KOPT-K1 (cell line): Measurements from ENCODE around the gene ARL6IP4.

Experiments
- H3K27ac ChIP-seq: fragments of 200-600 bp; sonication (generic); 2 replicates; pipeline ENCODE4 v1.5.1; 2016; ENCODE audit warnings: antibody characterized with exemption, mild to moderate bottlenecking, low read depth, low read length; ENCODE audit not compliant: poor library complexity, severe bottlenecking
- H3K36me3 ChIP-seq: fragments of 200-600 bp; sonication (generic); 2 replicates; pipeline ENCODE4 v1.5.1; 2017; ENCODE audit warnings: antibody characterized with exemption, mild to moderate bottlenecking, low read length, moderate library complexity; ENCODE audit not compliant: insufficient read depth
- H3K9me3 ChIP-seq: fragments of 200-600 bp; sonication (generic); 2 replicates; pipeline ENCODE4 v1.5.1; 2017; ENCODE audit warnings: antibody characterized with exemption, low read length, mild to moderate bottlenecking; ENCODE audit not compliant: insufficient read depth, poor library complexity, severe bottlenecking

Gene ARL6IP4

DNA sequence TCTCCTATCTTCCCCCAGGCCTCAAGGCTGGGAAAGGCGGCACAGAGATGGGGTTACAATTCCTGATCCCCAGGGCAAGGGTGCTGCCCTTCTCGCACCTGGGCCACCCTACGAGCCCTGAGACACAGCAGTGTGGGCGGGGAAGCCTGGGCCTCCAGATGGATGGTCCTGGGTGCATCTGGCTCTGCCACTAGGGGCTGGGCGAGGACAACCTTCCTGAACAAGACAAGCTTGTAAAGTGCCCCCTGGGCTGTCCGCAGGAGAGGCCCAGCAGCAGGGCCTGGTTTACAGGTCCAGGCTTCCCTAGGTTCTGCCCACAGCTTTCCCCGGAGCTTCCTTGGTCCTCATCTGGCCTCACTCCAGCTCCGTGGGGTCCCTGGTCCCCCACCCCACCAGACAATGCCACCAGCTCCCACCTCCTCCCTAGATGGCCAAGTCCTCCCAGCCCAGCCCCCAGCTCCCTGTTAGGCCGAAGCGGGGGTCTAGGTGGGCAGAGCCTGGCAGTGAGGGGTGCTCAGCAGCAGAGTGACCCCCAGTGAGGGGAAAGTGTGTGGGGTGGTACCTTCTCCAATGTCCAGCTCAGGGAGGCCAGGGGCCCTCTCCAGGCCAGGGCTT, 8.9 kb downstream of the ARL6IP4 start:
- no peak overlapping the region for H3K27ac ChIP-seq
- H3K9me3 ChIP-seq = no peaks in the 10 kb centered on the region
- peaks cover 97% of the 10 kb centered on the region for H3K36me3 ChIP-seq

DNA sequence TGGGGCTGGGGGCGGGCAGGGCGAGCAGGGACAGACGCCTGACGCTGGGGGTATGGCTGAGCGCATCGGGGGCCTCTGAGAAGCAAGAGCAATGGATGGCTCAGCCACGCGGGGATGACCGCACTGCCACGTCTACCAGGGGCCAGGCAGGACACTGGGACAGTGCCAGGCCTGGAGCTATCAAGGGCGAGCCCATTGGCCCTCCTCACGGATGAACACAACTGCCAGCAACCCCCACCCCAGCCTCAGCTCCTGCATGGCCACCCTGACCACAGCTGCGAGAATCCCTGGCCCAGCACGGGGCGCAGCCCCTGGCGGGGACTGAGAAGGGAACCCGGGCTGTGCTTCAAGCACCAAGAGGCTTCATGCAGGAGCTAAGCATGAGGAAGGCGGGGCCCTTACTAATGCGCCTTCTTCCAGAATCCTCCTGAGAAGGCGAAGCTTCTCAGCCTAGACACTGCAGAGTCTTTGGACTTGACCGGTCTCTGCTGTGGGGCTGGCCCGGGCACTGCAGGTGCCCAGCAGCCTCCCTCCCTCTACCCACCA, 9.5 kb downstream of the ARL6IP4 start:
- Histone ChIP-seq H3K27ac (no peak overlapping the region), H3K9me3 (no peaks in the 10 kb centered on the region), H3K36me3 (peaks cover 97% of the 10 kb centered on the region)

DNA sequence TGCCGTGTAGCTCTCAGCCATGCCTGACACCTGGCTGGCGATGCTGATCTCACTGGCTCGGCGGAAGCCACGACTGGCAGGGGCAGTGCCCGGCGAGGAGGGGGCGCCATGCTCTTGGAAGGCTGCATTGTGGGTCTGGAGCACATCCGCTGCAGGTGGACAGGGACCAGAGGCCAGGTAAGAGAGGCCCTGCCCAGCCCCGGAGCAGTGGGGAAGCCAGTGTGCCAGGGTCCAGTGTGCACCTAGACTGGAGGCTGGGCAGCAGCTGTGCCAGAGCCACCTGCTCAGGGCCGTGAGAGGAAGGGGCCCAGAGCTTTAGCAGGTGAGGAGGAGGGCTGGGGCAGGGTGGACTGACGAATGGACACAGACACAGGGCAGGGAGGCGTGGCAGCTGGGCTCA, 10.1 kb downstream of the ARL6IP4 start:
- peaks cover 97% of the 10 kb centered on the region for H3K36me3 ChIP-seq
- no peak overlapping the region for H3K27ac ChIP-seq
- H3K9me3 ChIP-seq = no peaks in the 10 kb centered on the region

DNA sequence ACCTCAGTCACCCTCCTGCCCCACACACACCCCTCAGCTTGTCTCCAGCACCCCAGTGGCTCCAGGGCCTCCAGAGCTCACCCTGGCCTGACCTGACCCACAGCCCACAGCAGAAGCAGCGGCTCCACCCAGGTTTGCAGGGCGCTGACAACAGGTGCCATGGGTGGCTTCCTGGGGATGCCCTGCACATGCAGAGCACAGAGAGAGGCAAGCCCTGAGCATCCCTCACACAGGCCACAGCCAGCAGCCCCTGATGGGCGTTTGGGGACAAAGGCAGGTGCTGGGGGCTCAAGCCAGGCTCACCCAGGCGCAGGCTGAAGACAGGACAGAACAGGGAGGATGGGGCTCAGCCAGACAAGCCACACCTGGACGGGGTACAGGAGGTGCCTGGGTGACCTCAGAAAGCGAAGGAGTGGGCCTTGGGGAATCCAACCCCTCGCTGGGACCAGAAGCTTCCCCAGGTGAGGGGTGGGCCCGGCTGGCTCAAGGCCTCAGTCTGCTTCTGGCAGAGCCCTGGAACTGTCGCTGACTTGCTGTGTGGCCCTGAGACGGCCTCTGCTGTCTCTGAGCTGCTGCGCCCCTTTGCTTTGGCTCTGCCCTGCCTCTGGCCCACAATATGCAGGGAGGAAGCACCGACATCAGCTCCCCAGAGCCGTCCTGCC, 10.6 kb downstream of the ARL6IP4 start:
- Histone ChIP-seq H3K27ac (no peak overlapping the region), H3K36me3 (peaks cover 97% of the 10 kb centered on the region), H3K9me3 (no peaks in the 10 kb centered on the region)

DNA sequence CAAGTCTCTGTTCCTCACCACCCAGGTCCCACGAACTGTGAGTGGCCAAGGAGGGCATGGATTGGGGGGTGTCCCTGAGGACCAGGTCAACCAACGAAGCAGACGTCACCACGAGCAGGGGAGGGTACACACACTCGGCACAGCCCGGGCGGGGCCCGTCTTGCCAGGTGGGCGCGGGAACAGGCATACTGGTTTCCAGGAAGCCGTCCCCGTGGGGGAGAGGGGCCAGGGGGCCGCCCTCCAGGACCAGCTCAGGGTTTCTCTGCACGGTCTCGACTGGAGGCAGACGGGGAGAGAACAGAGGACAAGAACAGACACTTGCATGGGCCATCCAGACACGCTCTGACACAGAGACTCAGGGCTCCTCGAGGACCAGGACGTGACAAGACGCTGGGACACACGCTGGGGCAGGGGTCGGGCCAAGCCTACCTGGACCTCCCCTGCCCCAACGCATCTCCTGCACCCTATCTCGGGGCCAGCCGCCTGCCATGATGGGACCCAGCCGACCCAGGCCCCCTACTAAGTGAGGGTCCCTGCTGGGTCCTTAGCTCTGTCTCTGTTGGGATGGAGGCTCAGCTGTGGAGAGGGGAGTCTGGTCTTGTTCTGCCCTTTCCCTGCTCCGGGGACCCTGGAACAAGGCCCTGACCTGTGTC, 11.3 kb downstream of the ARL6IP4 start:
- H3K27ac ChIP-seq = no peak overlapping the region
- no peaks in the 10 kb centered on the region for H3K9me3 ChIP-seq
- H3K36me3 ChIP-seq = peaks cover 97% of the 10 kb centered on the region

DNA sequence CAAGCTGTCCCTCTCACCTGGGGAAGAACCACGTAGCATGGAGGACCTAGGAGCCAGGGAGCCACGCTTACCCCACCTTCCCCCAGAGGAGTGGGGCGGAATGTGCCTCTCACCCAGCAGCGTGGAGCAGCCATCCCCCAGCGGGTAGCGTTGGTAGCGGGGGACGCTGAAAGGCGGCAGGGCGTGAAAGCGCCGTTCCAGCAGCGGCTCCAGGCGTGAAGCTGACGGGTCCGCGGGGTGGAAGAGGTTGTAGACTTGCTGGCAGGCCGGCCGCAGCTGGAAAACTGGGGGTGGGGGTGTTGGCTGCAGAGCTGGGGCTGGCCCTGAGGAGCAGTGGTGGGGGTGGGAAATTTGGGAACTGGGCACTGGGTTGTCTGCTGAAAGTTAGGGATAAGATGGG, 11.9 kb downstream of the ARL6IP4 start:
- H3K36me3 ChIP-seq = peaks cover 97% of the 10 kb centered on the region
- no peak overlapping the region for H3K27ac ChIP-seq
- no peaks in the 10 kb centered on the region for H3K9me3 ChIP-seq

DNA sequence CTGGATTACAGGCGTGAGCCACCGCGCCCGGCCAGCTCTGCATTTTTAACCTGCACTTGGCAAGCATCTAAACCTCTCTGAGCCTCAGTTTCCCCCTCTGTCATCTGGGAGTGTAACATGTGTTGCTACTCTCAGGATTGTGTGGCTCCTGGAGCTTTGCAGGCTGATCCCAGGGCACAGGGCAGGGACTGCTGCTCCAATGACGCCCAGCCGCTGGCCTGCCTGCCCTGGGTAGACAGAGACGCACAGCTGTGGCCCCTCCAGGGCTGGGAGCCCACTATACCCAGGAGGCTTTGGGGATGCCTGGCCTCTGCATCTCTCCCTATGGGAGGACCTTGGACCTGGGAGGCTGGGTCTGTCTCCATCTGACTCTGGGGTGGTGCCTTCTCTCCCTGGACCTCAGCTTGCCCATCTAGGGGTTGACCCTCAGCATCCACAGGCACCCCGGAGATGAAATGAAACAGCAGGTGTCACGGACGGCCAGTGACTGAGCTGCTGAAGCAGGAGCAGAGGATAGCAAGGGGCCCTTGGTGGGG, 13.7 kb downstream of the ARL6IP4 start:
- Histone ChIP-seq H3K9me3 (no peaks in the 10 kb centered on the region), H3K36me3 (peaks cover 97% of the 10 kb centered on the region), H3K27ac (no peak overlapping the region)

DNA sequence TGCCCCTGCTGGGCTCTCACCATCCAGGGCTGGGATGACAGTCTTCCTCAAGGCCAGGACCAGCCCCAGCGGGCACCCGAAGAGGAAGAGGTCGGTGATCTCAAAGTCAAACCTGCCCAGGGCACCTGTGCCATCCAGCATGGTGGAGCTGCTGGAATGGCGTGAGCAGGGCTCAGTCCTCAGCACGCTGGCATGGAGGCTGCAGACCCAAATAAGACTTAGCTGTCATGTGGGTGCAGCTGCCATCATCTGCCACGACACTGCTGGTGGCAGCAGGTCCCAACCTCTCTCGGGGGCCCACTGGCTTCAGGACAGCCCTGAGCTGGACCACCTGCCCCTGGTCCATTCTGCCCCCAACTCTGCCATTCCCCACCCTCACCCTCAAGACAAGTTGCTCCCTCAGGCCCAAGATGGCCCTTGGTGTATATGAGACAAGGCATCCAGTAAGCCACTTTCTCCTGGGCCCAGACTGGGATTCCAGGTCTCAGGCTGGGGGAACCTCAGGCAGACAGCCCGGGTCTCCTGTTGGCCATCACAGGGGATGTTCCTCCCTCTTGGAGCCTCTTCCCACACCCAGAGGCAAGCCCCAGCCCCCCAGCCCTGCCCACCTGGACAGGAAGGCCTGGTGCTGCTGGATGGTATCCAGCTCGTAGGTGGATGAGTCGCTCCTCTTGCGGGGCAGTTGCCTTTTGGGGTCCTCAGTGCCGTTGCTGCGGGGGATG, 14.5 kb downstream of the ARL6IP4 start:
- Histone ChIP-seq H3K9me3 (no peaks in the 10 kb centered on the region), H3K36me3 (peaks cover 99% of the 10 kb centered on the region), H3K27ac (no peak overlapping the region)

DNA sequence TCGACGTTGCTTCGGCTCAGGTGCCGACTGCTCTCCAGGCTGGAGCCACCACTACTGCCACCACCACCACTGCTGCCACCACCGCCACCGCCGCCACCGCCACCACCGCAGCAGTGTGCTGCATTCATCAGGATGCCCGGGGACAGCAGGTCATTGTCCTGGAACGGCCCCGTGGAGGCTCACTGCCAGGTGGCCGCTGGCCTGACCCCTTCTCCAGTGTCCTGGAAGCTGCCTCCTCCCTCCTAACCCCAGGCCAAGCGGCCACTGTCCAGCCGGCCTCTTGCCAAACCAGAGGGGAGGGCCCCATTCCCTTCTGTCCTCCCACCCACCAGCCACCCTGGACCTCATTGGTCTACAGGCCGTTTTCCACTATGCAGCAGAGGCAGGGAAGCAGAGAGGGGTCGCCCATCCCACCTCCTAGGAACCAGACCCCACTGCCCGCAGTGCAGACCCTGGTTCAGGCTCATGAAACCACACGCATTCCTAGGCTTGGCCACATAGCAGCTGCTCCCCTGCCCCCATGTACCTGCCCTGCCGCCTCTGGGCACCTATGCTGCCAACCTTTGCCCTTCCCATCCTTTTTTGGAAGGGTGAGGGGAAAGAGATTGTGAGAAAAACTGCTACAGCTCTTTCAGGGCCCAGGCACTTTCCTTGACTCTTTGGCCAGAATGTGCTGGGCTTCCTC, 15.2 kb downstream of the ARL6IP4 start:
- H3K27ac ChIP-seq = no peak overlapping the region
- H3K9me3 ChIP-seq = no peaks in the 10 kb centered on the region
- H3K36me3 ChIP-seq = peaks cover 99% of the 10 kb centered on the region

DNA sequence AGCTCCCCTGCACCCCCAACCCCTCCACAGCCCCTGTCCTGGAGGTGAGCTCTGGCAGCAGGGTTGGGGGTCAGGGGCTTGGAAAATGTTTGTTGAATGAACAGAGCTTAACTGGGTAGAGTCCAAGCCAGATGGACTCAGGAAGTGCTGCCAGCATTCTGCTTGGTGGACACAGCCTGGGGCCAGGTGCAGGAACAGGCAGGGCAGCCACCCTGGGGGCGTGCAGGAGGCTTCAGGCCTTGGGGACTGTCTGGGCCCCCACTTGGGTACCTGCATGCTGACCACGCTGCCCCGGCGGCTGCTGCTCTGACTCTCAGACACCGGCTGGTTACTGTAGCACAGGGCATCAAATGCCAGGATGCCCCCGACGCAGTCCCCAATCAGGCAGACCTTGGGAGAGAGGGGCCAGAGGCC, 15.7 kb downstream of the ARL6IP4 start:
- H3K27ac ChIP-seq = no peak overlapping the region
- peaks cover 99% of the 10 kb centered on the region for H3K36me3 ChIP-seq
- no peaks in the 10 kb centered on the region for H3K9me3 ChIP-seq

DNA sequence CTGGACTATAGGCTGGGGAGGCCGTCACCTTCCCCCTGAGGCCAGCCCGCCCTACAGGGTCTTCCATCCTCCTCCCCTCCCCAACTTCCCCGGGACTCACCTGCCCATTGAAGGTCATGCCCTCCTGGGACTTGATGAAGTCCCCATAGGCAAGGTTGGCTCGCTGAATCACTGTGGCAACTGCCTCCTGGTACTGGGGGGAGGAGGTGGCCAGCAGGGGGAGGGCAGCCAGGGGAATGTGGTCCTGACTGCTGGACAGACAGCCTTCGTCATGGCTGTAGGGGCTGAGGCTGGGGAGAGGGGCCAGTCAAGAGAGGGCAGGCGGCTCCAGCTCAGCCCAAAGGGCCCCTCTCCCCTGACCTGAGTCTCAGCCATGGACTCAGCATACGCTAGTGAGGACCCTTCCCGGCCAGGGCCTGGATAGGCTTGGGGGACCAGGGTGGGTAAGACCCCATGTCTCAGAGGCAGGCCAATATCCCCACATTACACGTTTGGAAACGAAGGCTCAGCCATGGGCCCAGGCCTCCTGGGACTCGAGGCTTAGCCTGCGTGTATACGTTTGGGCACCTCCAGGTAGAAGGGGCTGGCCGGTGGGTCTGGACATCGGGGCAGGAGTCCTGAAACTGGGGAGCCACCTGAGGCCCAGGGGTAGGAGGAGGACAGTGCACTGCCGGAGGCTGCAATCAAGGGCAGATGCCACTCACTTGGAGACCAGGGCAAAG, 16.3 kb downstream of the ARL6IP4 start:
- Histone ChIP-seq H3K27ac (no peak overlapping the region), H3K36me3 (peaks cover 99% of the 10 kb centered on the region), H3K9me3 (no peaks in the 10 kb centered on the region)

DNA sequence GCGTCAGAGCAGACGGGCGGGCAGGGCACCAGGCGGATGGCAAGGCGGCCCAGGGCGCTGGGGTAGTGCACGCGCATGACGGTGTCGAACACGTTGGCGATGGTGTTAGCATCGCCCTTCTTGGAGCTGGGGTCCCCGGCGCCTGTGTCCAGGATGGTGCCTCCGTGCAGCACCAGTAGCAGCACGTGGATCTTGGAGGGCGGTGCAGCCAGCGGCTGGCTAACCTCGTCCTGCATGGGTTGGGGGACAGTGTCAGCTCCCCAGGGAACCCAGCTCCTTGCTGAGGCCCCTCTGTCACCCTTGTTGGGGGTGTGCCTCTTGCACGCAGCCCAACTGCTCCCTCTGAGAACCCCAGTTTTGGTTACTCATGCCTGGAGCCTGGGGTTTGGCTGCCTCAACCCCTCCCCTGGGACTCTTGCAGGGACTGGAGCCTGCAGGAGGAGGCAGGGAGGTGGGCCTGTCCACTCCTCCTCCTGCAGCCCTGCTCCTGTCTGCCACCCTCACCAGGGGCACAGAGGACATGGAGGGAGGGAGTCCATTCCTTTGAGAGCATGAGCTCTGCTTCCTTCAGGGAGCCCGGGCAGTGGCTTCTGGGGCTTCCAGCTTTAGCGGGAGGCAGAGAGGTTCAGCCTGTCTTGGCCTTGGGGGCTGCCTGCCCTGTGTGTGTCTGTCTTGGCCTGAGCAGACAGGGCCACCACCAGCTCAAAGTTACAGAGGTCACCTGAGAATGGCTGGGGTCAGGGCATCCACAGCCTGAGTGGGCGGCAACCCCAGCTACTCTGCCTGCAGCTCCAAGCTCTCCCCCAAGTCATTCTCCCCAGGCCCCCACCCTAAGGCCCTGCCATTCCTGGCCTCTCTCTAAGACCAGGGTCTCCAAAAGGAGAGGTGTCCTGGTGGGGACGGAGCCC, 17.1 kb downstream of the ARL6IP4 start:
- no peaks in the 10 kb centered on the region for H3K9me3 ChIP-seq
- H3K27ac ChIP-seq = no peak overlapping the region

DNA sequence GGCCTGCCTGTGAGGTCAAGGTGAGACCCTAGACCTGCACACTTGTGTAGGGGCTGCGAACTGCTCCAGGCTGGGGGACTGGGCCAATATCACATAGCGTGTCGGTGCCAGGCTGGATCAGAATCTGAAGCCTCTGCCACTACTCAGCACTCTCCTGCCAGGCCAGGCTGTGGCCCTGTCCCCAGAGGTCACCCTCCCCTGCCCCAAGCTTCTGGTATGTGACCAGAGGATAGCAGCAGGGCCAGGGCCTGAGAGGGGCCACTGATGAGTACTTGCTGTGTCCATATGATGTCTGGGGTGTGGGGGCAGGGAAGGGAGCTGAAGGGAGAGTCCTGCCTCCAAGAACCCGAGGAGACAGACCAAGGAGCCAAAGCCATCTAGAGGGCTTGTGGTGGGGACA, 17.8 kb downstream of the ARL6IP4 start:
- no peak overlapping the region for H3K27ac ChIP-seq
- H3K36me3 ChIP-seq = peaks cover 98% of the 10 kb centered on the region

More for the DNA sequence above, 17.1 kb downstream of the ARL6IP4 start:
- H3K36me3 ChIP-seq = peaks cover 98% of the 10 kb centered on the region

More for the DNA sequence above, 17.8 kb downstream of the ARL6IP4 start:
- H3K9me3 ChIP-seq = no peaks in the 10 kb centered on the region
